CD8-positive, alpha-beta memory T cell (primary cell): Measurements from ENCODE around the gene GNB1L. TPM values are rescaled to one million over a fixed set of nuclear protein-coding genes. Genes with fewer than 3 reads are reported as not detected.

Source experiments
- CTCF ChIA-PET: fragments of 350-600 bp; sonication (Branson Sonifier 250); formaldehyde crosslinking; loops from one replicate; lab custom pipeline; 2021; ENCODE audit warnings: antibody characterized with exemption; lab: Charles Lee
- POLR2A ChIA-PET: fragments of 350-600 bp; sonication (Branson Sonifier 250); formaldehyde crosslinking; loops from one replicate; lab custom pipeline; 2021; ENCODE audit warnings: antibody characterized with exemption; lab: Charles Lee
- DNase-seq, 5 donors: peaks; one replicate each; pipeline versions ENCODE4 v3.0.0 to v3.0.0-alpha.2; 2020 to 2022; ENCODE audit warnings: mixed read lengths in 1 of 5
- H3K27ac ChIP-seq: one replicate; pipeline ENCODE4 v1.7.0; 2013; ENCODE audit warnings: low read depth, mild to moderate bottlenecking, low read length, moderate library complexity
- H3K27me3 ChIP-seq: 2 replicates; pipeline ENCODE4 v1.7.0; 2013; ENCODE audit warnings: low read length, mild to moderate bottlenecking; ENCODE audit not compliant: insufficient read depth, poor library complexity, severe bottlenecking
- H3K36me3 ChIP-seq: 2 replicates; pipeline ENCODE4 v1.7.0; 2013; ENCODE audit warnings: mild to moderate bottlenecking, low read length, moderate library complexity; ENCODE audit not compliant: insufficient read depth
- H3K4me1 ChIP-seq: 2 replicates; pipeline ENCODE4 v1.7.0; 2013; ENCODE audit warnings: mild to moderate bottlenecking, low read length, moderate library complexity; ENCODE audit not compliant: insufficient read depth
- H3K4me3 ChIP-seq: 2 replicates; pipeline ENCODE4 v1.7.0; 2013; ENCODE audit warnings: mild to moderate bottlenecking, low read length
- H3K9me3 ChIP-seq: 2 replicates; pipeline ENCODE4 v1.7.0; 2013; ENCODE audit warnings: mild to moderate bottlenecking, low read length
- H3K27ac Mint-ChIP-seq, 8 donors: one replicate each; pipeline ENCODE4 v1.8.0; 2020 to 2021; ENCODE audit warnings: mixed read lengths in 8 of 8, mild to moderate bottlenecking in 6 of 8, inconsistent platforms in 3 of 8, moderate library complexity in 3 of 8
- H3K27me3 Mint-ChIP-seq, 2 donors: one replicate each; pipeline ENCODE4 v1.8.0; 2020 to 2021; ENCODE audit warnings: mixed read lengths in 2 of 2, mild to moderate bottlenecking in 1 of 2, moderate library complexity in 1 of 2
- H3K36me3 Mint-ChIP-seq, 3 donors: one replicate each; pipeline ENCODE4 v1.8.0; 2020 to 2021; ENCODE audit warnings: mixed read lengths in 3 of 3, inconsistent platforms in 1 of 3, mild to moderate bottlenecking in 1 of 3
- H3K4me1 Mint-ChIP-seq, 3 donors: one replicate each; pipeline ENCODE4 v1.8.0; 2020 to 2021; ENCODE audit warnings: mixed read lengths in 3 of 3, inconsistent platforms in 1 of 3, mild to moderate bottlenecking in 1 of 3
- H3K4me3 Mint-ChIP-seq, 7 donors: one replicate each; pipeline ENCODE4 v1.8.0; 2020 to 2021; ENCODE audit warnings: mixed read lengths in 7 of 7, mild to moderate bottlenecking in 6 of 7, moderate library complexity in 4 of 7, inconsistent platforms in 2 of 7
- H3K9me3 Mint-ChIP-seq, 5 donors: one replicate each; pipeline ENCODE4 v1.8.0; 2020 to 2022; ENCODE audit warnings: mixed read lengths in 5 of 5, mild to moderate bottlenecking in 3 of 5, moderate library complexity in 2 of 5, inconsistent platforms in 1 of 5
- polyA plus RNA-seq: library from polyadenylated mRNA; unstranded; fragments of 300-500 nt; fragmentation: Illumina TruSeq; gene quantifications from one replicate; pipeline ENCODE4 v1.2.3, GENCODE V29; 2021
- total RNA-seq, 2 experiments: library from RNA; stranded (reverse); gene quantifications; one replicate each; pipeline ENCODE4 v1.2.3, GENCODE V29; 2021

Gene GNB1L
- total and polyA plus RNA-seq, 3 experiments from 2014 or later = 14.2 to 17.9 (median 16.6) TPM

DNA sequence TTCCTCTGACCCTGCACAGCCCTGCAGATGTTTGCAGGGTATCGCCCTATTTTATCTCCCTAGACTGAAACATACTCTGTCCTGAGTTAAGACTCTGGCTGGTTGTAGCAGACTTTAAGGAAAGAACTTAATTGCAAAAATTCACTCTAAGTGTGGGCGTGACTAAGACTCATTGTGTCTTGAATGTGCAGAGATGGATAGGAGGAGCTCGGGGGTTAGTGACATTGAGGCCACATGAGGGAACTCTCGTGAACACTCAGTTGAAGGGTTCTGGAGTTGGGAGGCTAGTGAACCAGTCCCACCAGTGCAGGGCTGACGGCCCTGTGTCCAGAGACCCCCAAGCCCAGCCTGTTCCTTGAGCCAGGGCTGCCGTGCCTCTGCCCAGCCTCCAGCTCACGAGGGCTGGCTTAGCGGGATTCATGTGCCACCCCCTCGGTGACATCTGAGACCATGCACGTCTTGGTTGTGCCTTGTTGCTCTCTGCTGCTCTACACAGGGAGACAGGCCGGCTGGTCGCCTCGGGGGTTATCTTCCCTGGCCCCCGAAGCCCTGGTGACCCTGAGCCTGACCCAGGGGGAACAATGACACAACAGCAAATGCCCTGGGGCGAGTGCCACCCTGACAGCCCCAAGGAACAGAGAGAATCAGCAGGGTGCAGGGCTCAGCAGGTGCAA, 105.5 kb downstream of the GNB1L start:
- CTCF ChIA-PET = interaction anchor here (1.7 to 2.0 kb wide), 2 partner anchors 19 to 161 kb away, joined by 5 to 6 read pairs; no protein-coding TSS in a partner anchor
- H3K9me3 Mint-ChIP-seq = no peaks in the 10 kb centered on the region

DNA sequence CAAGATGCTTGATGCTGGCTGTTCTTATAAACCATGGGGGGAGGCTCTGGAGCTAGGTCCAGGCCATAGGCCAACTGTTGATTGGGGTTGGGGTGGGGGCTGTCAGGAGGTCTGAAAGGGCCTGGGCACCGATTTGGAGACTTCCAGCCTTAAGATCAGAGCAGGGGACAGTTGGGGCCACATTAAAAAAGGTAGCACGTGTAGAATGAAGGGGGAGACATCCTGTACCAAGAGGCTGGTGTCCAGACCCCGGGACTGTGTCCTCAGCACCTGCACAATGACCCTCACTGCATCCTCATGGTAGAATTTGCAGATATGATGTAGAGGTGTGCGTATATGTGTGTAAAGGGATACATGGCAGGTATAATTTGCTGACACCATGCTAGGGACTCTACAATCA, 106.5 kb downstream of the GNB1L start:
- ChIA-PET CTCF (interaction anchor here (1.7 kb wide), 1 partner anchor 18 kb away, joined by 6 read pairs; no protein-coding TSS in a partner anchor), POLR2A (no interaction called here)

More for the DNA sequence above, 105.5 kb downstream of the GNB1L start:
- H3K4me3 Mint-ChIP-seq = no peak overlapping the region
- no peaks in the 10 kb centered on the region for H3K36me3 ChIP-seq
- H3K27me3 ChIP-seq = peaks cover 27% of the 10 kb centered on the region
- no peak overlapping the region for H3K27ac ChIP-seq
- H3K4me3 ChIP-seq = no peak overlapping the region
- H3K9me3 ChIP-seq = no peaks in the 10 kb centered on the region
- no peaks in the 10 kb centered on the region for H3K4me1 ChIP-seq
- POLR2A ChIA-PET = no interaction called here
- no peak overlapping the region for H3K27ac Mint-ChIP-seq
- peaks cover 6 to 16% of the 10 kb centered on the region in 2 donors for H3K27me3 Mint-ChIP-seq
- no peaks in the 10 kb centered on the region for H3K4me1 Mint-ChIP-seq
- H3K36me3 Mint-ChIP-seq = no peaks in the 10 kb centered on the region
- DNase-seq = no peak

DNA sequence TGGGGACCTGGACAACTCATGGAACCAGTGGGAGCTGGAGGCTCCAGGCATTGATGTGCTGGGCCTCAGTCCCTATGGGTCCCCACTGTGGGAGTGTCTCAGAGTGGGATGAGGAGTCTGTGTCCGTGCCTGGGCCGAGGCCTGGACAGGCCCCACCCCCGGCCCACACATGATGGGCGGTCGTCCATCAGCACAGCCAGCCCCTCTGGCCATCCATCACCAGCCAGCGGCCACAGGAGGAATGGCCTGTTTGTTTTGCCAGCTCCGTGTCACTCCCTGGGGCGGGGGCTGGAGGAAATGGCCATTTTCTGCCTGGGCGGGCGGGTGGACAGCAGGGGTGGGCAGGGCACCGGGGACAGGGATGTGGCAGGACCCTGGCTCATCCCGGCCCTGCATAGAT, 107.1 kb downstream of the GNB1L start:
- no peaks in the 10 kb centered on the region for H3K36me3 ChIP-seq
- Mint-ChIP-seq H3K4me3 (no peak overlapping the region), H3K4me1 (no peaks in the 10 kb centered on the region), H3K9me3 (no peaks in the 10 kb centered on the region), H3K36me3 (no peaks in the 10 kb centered on the region), H3K27me3 (peaks cover 3 to 4% of the 10 kb centered on the region in 2 donors), H3K27ac (no peak overlapping the region)
- peaks cover 15% of the 10 kb centered on the region for H3K27me3 ChIP-seq
- no peak overlapping the region for H3K27ac ChIP-seq
- CTCF ChIA-PET = no interaction called here
- H3K9me3 ChIP-seq = no peaks in the 10 kb centered on the region
- no peaks in the 10 kb centered on the region for H3K4me1 ChIP-seq
- POLR2A ChIA-PET = no interaction called here
- H3K4me3 ChIP-seq = no peak overlapping the region
- DNase-seq = no peak

More for the DNA sequence above, 106.5 kb downstream of the GNB1L start:
- Mint-ChIP-seq H3K36me3 (no peaks in the 10 kb centered on the region), H3K27me3 (peaks cover 6 to 9% of the 10 kb centered on the region in 2 donors), H3K9me3 (no peaks in the 10 kb centered on the region), H3K4me1 (no peaks in the 10 kb centered on the region), H3K4me3 (no peak overlapping the region), H3K27ac (no peak overlapping the region)
- Histone ChIP-seq H3K27ac (no peak overlapping the region), H3K4me1 (no peaks in the 10 kb centered on the region), H3K27me3 (peaks cover 17% of the 10 kb centered on the region), H3K4me3 (no peak overlapping the region), H3K36me3 (no peaks in the 10 kb centered on the region), H3K9me3 (no peaks in the 10 kb centered on the region)
- no peak for DNase-seq

DNA sequence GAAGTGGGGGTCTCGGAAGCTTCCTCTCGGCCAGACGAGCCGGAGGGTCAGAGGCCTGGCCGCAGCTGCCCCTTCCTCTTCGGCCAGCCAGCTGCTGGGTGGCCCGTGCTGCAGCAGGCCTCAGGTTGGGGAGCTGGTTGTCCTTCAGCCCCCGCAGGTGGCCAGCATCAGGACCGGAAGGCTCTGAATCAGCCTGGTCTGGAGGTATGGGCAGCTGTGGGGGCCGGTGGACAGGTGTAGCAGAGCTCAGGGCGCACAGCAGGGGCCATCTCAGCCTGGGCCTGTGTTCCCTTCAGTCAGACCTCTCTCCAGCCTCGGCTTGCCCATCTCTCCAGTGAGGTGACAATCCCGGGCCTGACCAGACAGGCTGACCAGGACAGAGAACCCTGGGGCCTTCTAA, 107.9 kb downstream of the GNB1L start:
- Histone ChIP-seq H3K4me1 (no peaks in the 10 kb centered on the region), H3K27me3 (peaks cover 8% of the 10 kb centered on the region), H3K4me3 (no peak overlapping the region), H3K27ac (no peak overlapping the region), H3K36me3 (no peaks in the 10 kb centered on the region), H3K9me3 (no peaks in the 10 kb centered on the region)
- Mint-ChIP-seq H3K27ac (no peak overlapping the region), H3K9me3 (no peaks in the 10 kb centered on the region), H3K27me3 (peaks cover 0 to 2% of the 10 kb centered on the region in 2 donors), H3K36me3 (no peaks in the 10 kb centered on the region), H3K4me1 (no peaks in the 10 kb centered on the region), H3K4me3 (no peak overlapping the region)
- POLR2A ChIA-PET = no interaction called here
- CTCF ChIA-PET = interaction anchor here (1.6 kb wide), 1 partner anchor 17 kb away, joined by 6 read pairs; no protein-coding TSS in a partner anchor
- DNase-seq = no peak

DNA sequence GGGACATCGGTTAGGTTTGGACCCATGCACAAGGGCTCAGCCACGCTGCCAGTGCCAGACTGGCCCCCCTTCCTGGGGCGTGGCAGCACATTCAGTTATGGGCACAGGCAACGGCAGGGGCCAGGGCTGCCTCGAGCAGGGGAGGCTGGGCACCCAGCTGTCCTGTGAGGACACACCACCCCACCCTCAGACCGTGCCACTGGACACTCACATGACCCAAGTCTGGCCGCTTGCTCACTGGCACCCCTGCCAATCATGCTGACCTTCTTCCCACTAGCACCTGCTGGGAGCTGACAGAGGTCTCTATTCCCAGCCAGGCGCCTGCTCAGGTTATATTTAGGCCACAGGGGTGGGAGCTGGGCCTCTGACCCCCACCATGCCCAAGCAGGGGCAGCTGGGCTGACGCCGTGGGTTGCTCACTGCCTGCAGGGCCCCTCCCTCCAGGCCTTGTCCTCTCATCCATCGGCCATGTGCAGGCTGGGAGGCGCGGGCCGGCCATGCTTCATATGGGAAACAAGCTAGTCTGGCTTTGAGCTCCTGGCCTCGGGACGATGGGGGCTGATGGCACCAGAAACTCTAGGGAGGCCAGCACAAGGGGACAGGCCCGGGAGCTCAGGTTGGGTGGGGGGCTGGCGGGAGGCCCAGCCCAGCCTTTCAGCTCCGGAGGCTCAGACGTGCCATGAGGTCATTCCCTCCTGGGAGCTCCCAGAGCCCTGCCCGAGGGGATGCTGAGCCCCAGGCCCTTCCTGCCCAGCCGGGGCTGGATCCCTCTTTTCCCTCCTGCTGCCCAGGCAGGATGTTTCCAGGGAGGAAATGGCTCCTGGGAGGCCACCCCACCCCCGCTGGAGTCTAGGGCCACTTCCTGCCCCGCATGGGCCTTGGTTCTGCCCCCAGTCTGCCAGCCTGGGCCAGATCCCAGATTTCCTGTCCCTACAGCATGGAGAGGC, 109.2 kb downstream of the GNB1L start:
- Histone ChIP-seq H3K36me3 (no peaks in the 10 kb centered on the region), H3K27ac (no peak overlapping the region), H3K9me3 (no peaks in the 10 kb centered on the region), H3K4me1 (no peaks in the 10 kb centered on the region), H3K4me3 (no peak overlapping the region), H3K27me3 (peaks cover 6% of the 10 kb centered on the region)
- Mint-ChIP-seq H3K4me3 (no peak overlapping the region), H3K36me3 (no peaks in the 10 kb centered on the region), H3K4me1 (no peaks in the 10 kb centered on the region), H3K9me3 (no peaks in the 10 kb centered on the region), H3K27ac (no peak overlapping the region), H3K27me3 (peaks cover 0 to 2% of the 10 kb centered on the region in 2 donors)
- CTCF ChIA-PET = interaction anchor here (1.6 kb wide), 1 partner anchor 15 kb away, joined by 6 read pairs; no protein-coding TSS in a partner anchor
- DNase-seq = no peak
- POLR2A ChIA-PET = no interaction called here

DNA sequence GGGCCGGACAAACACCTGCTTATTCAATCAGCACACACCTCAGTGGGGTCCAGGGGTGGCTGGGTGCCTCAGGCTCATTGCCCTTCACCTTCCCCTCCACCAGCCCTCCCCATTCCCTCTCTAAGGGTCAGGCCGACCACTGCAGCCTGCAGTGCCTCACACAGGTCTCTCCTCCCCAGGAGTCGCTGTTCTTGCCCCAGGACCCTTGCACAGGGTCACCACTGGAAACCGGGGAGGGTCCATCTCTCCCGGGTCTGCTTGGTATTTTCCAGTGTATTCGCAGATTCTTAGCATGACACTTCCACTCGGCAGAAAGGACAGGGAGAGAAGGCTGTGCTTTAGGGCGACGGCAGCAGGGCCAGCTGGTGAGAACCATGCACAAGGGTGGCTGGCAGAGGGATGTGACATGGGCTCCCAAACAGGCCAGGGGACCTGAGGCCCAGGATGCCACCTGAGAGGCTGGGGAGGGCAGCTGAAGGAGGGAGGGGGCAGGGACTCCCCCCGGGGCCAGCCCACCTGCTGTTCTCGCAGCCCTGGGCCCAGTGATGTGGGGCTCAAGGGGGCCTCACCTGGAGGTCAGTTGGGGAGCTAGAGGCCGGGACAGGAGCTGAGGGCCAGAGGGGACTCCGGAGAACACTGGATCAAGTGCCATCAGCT, 110.2 kb downstream of the GNB1L start:
- Histone ChIP-seq H3K36me3 (no peaks in the 10 kb centered on the region), H3K4me3 (no peak overlapping the region), H3K9me3 (no peaks in the 10 kb centered on the region), H3K27me3 (no peaks in the 10 kb centered on the region), H3K4me1 (no peaks in the 10 kb centered on the region), H3K27ac (no peak overlapping the region)
- POLR2A ChIA-PET = no interaction called here
- CTCF ChIA-PET = no interaction called here
- H3K4me1 Mint-ChIP-seq = no peaks in the 10 kb centered on the region
- H3K36me3 Mint-ChIP-seq = no peaks in the 10 kb centered on the region
- no peak overlapping the region for H3K4me3 Mint-ChIP-seq
- H3K9me3 Mint-ChIP-seq = no peaks in the 10 kb centered on the region
- no peak for DNase-seq
- peaks cover 0 to 2% of the 10 kb centered on the region in 2 donors for H3K27me3 Mint-ChIP-seq
- no peak overlapping the region for H3K27ac Mint-ChIP-seq

DNA sequence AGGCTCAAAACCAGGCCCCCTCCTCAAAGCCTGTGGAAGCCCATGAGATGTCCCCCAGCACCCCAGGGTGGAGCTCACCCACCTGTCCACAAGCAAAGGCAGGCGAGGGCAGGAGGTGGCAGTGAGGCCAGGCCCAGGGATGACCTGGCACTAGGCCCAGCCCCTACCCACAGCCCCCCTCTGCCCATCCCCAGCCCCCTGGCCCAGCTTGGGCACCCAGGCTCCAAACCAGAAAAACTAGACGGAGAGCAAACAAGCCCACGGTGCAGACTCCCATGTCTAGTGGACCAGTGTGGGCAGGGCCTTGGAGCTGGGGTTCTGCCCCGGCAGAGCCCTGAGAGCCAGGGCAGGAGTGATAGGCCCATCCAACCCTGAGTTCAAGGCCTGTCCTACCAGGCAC, 111.0 kb downstream of the GNB1L start:
- H3K4me3 ChIP-seq = no peak overlapping the region
- H3K36me3 Mint-ChIP-seq = no peaks in the 10 kb centered on the region
- H3K4me1 ChIP-seq = no peaks in the 10 kb centered on the region
- no peaks in the 10 kb centered on the region for H3K36me3 ChIP-seq
- CTCF ChIA-PET = no interaction called here
- no peaks in the 10 kb centered on the region for H3K9me3 ChIP-seq
- no peak overlapping the region for H3K27ac ChIP-seq
- no peak overlapping the region for H3K4me3 Mint-ChIP-seq
- H3K4me1 Mint-ChIP-seq = no peaks in the 10 kb centered on the region
- no peak for DNase-seq
- H3K27ac Mint-ChIP-seq = no peak overlapping the region
- H3K27me3 ChIP-seq = no peaks in the 10 kb centered on the region
- POLR2A ChIA-PET = no interaction called here
- H3K27me3 Mint-ChIP-seq = no peaks in the 10 kb centered on the region
- H3K9me3 Mint-ChIP-seq = no peaks in the 10 kb centered on the region
